ENCODE measurements around the gene NKX6-2. TPM values are rescaled to one million over a fixed set of nuclear protein-coding genes. Genes with fewer than 3 reads are reported as not detected.

The NKX6-2 gene
- total and polyA plus RNA-seq, 5 donors from 2014 or later: 0.82 TPM; not detected in 4

DNA sequence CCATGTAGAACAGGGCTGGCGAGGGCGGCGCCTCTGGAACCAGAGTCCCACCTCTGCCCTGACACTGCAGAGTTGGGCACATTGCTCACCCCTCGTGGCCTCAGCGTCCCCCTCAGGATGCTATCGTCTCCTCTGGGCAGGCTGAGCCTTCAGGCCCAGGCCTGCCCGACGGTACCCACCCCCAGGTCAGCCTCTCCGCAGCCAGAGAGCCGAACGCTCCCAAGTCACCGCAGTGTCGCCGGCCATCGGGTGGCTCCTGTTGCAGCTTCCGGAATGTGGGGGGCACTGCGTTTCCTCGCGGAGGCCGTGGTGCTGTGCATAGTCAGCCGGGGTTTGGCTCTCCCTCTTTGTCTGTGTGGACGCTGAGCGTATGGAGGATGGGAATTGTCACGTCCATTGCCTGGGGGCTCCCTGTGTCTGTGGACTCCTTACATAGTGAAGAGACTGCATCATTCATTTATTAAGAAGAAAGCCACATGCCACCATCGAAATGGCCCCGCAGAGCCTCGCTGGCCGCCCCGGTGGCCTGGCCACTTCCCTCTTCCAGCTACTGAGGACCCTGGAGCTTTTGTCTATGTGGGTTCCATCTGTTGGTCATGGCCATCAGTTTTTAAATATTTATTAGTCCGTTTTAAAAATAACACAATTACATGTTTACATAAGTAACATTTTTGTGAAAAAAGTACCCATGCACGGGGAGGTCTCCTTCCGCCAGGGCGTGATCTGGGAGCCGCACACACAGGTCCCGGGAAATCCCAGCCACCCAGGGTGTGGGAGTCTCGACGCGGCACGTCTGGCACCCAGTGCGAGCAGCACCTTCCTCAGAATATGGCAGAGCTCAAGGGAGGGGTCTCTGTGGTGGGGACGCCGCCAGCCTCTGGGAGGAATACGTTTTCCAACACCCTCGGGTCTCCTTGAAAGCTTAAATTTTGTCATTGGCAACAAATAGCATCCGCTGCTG lies 15.6 kb downstream of the NKX6-2 start:
- no peak overlapping the region for H3K27ac ChIP-seq (ENCODE audit: insufficient read depth, low read length, poor library complexity, severe bottlenecking)
- H3K9me3 ChIP-seq (ENCODE audit: control insufficient read depth in 2 of 2, low read length in 2 of 2): no peaks in the 10 kb centered on the region
- DNase-seq (no peak), ATAC-seq (ENCODE audit: low read depth in 2 of 2) (no peak)
- H3K4me1 ChIP-seq (ENCODE audit: control insufficient read depth, insufficient read depth, low read length, poor library complexity, severe bottlenecking): no peaks in the 10 kb centered on the region
- peaks cover 0 to 5% (median 0%) of the 10 kb centered on the region in 7 donors for H3K9me3 Mint-ChIP-seq
- H3K27me3 Mint-ChIP-seq: no peaks in the 10 kb centered on the region
- H3K4me3 Mint-ChIP-seq: no peak overlapping the region
- H3K4me1 Mint-ChIP-seq: no peaks in the 10 kb centered on the region
- no peak overlapping the region for H3K4me3 ChIP-seq (ENCODE audit: low read depth, low read length)
- no peaks in the 10 kb centered on the region for H3K27me3 ChIP-seq (ENCODE audit: control insufficient read depth, insufficient read depth, low read length)
- no peak overlapping the region for H3K27ac Mint-ChIP-seq
- H3K36me3 ChIP-seq (ENCODE audit: control insufficient read depth, insufficient read depth, low read length): no peaks in the 10 kb centered on the region
- peaks cover 24% of the 10 kb centered on the region for H3K36me3 Mint-ChIP-seq

GRCh38 chr10:132768346-132769248 lies 17.4 kb downstream of the NKX6-2 start:
- Histone ChIP-seq H3K36me3 (ENCODE audit: control insufficient read depth, insufficient read depth, low read length) (no peaks in the 10 kb centered on the region), H3K9me3 (ENCODE audit: control insufficient read depth in 2 of 2, low read length in 2 of 2) (no peaks in the 10 kb centered on the region), H3K27me3 (ENCODE audit: control insufficient read depth, insufficient read depth, low read length) (no peaks in the 10 kb centered on the region), H3K4me3 (ENCODE audit: low read depth, low read length) (no peak overlapping the region), H3K4me1 (ENCODE audit: control insufficient read depth, insufficient read depth, low read length, poor library complexity, severe bottlenecking) (no peaks in the 10 kb centered on the region), H3K27ac (ENCODE audit: insufficient read depth, low read length, poor library complexity, severe bottlenecking) (no peak overlapping the region)
- peaks cover 0 to 4% (median 0%) of the 10 kb centered on the region in 4 donors for H3K4me1 Mint-ChIP-seq
- DNase-seq (no peak), ATAC-seq (ENCODE audit: low read depth in 2 of 2) (no peak)
- H3K27me3 Mint-ChIP-seq: no peaks in the 10 kb centered on the region
- peaks cover 21% of the 10 kb centered on the region for H3K36me3 Mint-ChIP-seq
- no peak overlapping the region for H3K4me3 Mint-ChIP-seq
- H3K27ac Mint-ChIP-seq: no peak overlapping the region
- H3K9me3 Mint-ChIP-seq: peaks cover 0 to 5% (median 0%) of the 10 kb centered on the region in 7 donors

GRCh38 chr10:132766291-132766690 lies 19.7 kb downstream of the NKX6-2 start:
- Histone ChIP-seq H3K4me1 (ENCODE audit: control insufficient read depth, insufficient read depth, low read length, poor library complexity, severe bottlenecking) (no peaks in the 10 kb centered on the region), H3K27me3 (ENCODE audit: control insufficient read depth, insufficient read depth, low read length) (no peaks in the 10 kb centered on the region), H3K4me3 (ENCODE audit: low read depth, low read length) (no peak overlapping the region), H3K36me3 (ENCODE audit: control insufficient read depth, insufficient read depth, low read length) (no peaks in the 10 kb centered on the region), H3K27ac (ENCODE audit: insufficient read depth, low read length, poor library complexity, severe bottlenecking) (no peak overlapping the region), H3K9me3 (ENCODE audit: control insufficient read depth in 2 of 2, low read length in 2 of 2) (no peaks in the 10 kb centered on the region)
- Mint-ChIP-seq H3K4me3 (peak overlapping the region in 1 of 4 donors; percentile 50), H3K36me3 (peaks cover 21% of the 10 kb centered on the region), H3K4me1 (peaks cover 0 to 8% (median 0%) of the 10 kb centered on the region in 4 donors), H3K27ac (no peak overlapping the region), H3K9me3 (peaks cover 0 to 5% (median 2%) of the 10 kb centered on the region in 7 donors), H3K27me3 (no peaks in the 10 kb centered on the region)
- ATAC-seq (ENCODE audit: low read depth in 2 of 2) (no peak), DNase-seq (no peak)

DNA sequence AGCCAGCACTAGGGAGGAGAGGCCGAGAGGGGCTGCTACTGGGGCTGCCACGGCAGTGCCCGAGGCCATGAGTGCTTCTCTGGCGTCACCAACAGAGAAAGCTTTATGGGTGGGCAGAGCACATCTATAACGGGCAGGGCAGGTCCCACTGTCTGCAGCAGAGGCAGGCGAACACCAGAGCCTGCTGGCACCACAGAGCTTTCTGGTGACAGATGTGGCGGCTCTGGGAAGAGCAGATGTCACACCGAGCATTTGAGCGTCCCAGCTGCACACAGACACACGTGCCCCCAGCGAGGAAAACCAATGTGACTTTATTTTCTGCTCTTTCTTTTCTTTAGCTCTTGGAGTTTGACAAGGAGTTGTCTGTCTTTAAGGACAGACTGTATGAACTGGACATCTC lies 20.5 kb downstream of the NKX6-2 start:
- no peaks in the 10 kb centered on the region for H3K36me3 ChIP-seq (ENCODE audit: control insufficient read depth, insufficient read depth, low read length)
- ATAC-seq (ENCODE audit: low read depth in 2 of 2) (no peak), DNase-seq (no peak)
- Mint-ChIP-seq H3K9me3 (peaks cover 0 to 5% (median 2%) of the 10 kb centered on the region in 7 donors), H3K4me1 (peaks cover 0 to 8% (median 0%) of the 10 kb centered on the region in 4 donors), H3K36me3 (peaks cover 21% of the 10 kb centered on the region), H3K27me3 (no peaks in the 10 kb centered on the region), H3K27ac (peak overlapping the region in 1 of 3 donors; percentile 46), H3K4me3 (no peak overlapping the region)
- H3K27me3 ChIP-seq (ENCODE audit: control insufficient read depth, insufficient read depth, low read length): no peaks in the 10 kb centered on the region
- no peak overlapping the region for H3K27ac ChIP-seq (ENCODE audit: insufficient read depth, low read length, poor library complexity, severe bottlenecking)
- no peak overlapping the region for H3K4me3 ChIP-seq (ENCODE audit: low read depth, low read length)
- H3K4me1 ChIP-seq (ENCODE audit: control insufficient read depth, insufficient read depth, low read length, poor library complexity, severe bottlenecking): no peaks in the 10 kb centered on the region
- H3K9me3 ChIP-seq (ENCODE audit: control insufficient read depth in 2 of 2, low read length in 2 of 2): no peaks in the 10 kb centered on the region

DNA sequence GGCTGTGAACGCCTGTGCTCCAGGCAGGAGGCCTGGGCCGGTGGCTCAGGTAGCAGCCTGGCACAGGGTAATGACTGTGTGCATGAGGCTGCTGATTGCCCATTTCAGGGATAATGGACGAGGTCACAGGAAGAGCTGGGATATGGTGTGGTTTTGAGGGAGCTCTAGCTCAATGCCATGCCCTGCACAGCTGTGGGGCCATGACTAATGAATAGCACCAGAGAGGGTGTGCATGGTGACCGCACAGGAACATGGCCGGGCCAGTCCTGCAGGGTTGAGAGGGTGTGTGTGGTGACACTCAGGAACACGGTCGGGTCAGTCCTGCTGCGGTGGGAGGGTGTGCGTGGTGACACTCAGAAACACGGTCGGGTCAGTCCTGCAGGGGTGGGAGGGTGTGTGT lies 21.8 kb downstream of the NKX6-2 start:
- Histone ChIP-seq H3K27ac (ENCODE audit: insufficient read depth, low read length, poor library complexity, severe bottlenecking) (no peak overlapping the region), H3K4me3 (ENCODE audit: low read depth, low read length) (no peak overlapping the region), H3K36me3 (ENCODE audit: control insufficient read depth, insufficient read depth, low read length) (no peaks in the 10 kb centered on the region)

GRCh38 chr10:132763545-132763944 lies 22.4 kb downstream of the NKX6-2 start:
- H3K27me3 ChIP-seq (ENCODE audit: control insufficient read depth, insufficient read depth, low read length): no peaks in the 10 kb centered on the region
- H3K36me3 ChIP-seq (ENCODE audit: control insufficient read depth, insufficient read depth, low read length): peaks cover 1% of the 10 kb centered on the region
- no peaks in the 10 kb centered on the region for H3K9me3 ChIP-seq (ENCODE audit: control insufficient read depth in 2 of 2, low read length in 2 of 2)
- no peak overlapping the region for H3K4me3 Mint-ChIP-seq
- no peaks in the 10 kb centered on the region for H3K27me3 Mint-ChIP-seq
- peaks cover 0 to 8% (median 0%) of the 10 kb centered on the region in 4 donors for H3K4me1 Mint-ChIP-seq
- H3K27ac ChIP-seq (ENCODE audit: insufficient read depth, low read length, poor library complexity, severe bottlenecking): no peak overlapping the region
- no peak for DNase-seq
- no peak for ATAC-seq (ENCODE audit: low read depth in 2 of 2)
- H3K9me3 Mint-ChIP-seq: peaks cover 0 to 5% (median 2%) of the 10 kb centered on the region in 7 donors
- no peaks in the 10 kb centered on the region for H3K4me1 ChIP-seq (ENCODE audit: control insufficient read depth, insufficient read depth, low read length, poor library complexity, severe bottlenecking)
- H3K4me3 ChIP-seq (ENCODE audit: low read depth, low read length): no peak overlapping the region
- no peak overlapping the region for H3K27ac Mint-ChIP-seq
- H3K36me3 Mint-ChIP-seq: peaks cover 18% of the 10 kb centered on the region

More for the DNA sequence above, 21.8 kb downstream of the NKX6-2 start:
- H3K27ac Mint-ChIP-seq: no peak overlapping the region
- peaks cover 21% of the 10 kb centered on the region for H3K36me3 Mint-ChIP-seq
- ATAC-seq (ENCODE audit: low read depth in 2 of 2) (no peak), DNase-seq (no peak)
- H3K4me3 Mint-ChIP-seq: no peak overlapping the region
- no peaks in the 10 kb centered on the region for H3K27me3 Mint-ChIP-seq
- peaks cover 0 to 8% (median 0%) of the 10 kb centered on the region in 4 donors for H3K4me1 Mint-ChIP-seq
- H3K9me3 ChIP-seq (ENCODE audit: control insufficient read depth in 2 of 2, low read length in 2 of 2): no peaks in the 10 kb centered on the region
- H3K27me3 ChIP-seq (ENCODE audit: control insufficient read depth, insufficient read depth, low read length): no peaks in the 10 kb centered on the region
- H3K4me1 ChIP-seq (ENCODE audit: control insufficient read depth, insufficient read depth, low read length, poor library complexity, severe bottlenecking): no peaks in the 10 kb centered on the region
- H3K9me3 Mint-ChIP-seq: peaks cover 0 to 5% (median 2%) of the 10 kb centered on the region in 7 donors

DNA sequence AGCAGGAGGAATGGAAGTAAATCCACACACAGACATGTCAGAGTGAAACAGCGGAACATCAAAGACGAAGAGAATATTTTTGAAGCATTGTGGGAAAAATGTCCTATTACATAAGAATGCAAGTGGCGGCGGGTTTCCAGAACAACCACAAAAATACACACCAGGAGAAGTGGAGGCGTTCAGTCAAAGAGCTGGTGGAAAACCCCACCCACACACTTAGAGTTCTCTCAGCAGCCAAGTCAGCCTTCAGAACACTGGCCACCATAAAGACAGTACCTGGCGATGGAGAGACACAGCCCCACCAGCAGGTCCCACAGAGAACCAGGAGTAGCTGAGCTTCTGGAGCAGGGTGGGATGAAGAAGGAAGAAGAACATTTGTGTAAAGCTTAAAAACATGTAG lies 23.7 kb downstream of the NKX6-2 start:
- ATAC-seq (ENCODE audit: low read depth in 2 of 2): no peak
- Mint-ChIP-seq H3K36me3 (peaks cover 18% of the 10 kb centered on the region), H3K9me3 (peaks cover 0 to 5% (median 2%) of the 10 kb centered on the region in 7 donors)

More for the DNA sequence above, 23.7 kb downstream of the NKX6-2 start:
- Histone ChIP-seq H3K4me3 (ENCODE audit: low read depth, low read length) (no peak overlapping the region), H3K4me1 (ENCODE audit: control insufficient read depth, insufficient read depth, low read length, poor library complexity, severe bottlenecking) (no peaks in the 10 kb centered on the region), H3K36me3 (ENCODE audit: control insufficient read depth, insufficient read depth, low read length) (peaks cover 3% of the 10 kb centered on the region), H3K9me3 (ENCODE audit: control insufficient read depth in 2 of 2, low read length in 2 of 2) (no peaks in the 10 kb centered on the region), H3K27me3 (ENCODE audit: control insufficient read depth, insufficient read depth, low read length) (no peaks in the 10 kb centered on the region), H3K27ac (ENCODE audit: insufficient read depth, low read length, poor library complexity, severe bottlenecking) (no peak overlapping the region)
- no peak for DNase-seq
- Mint-ChIP-seq H3K4me1 (peaks cover 0 to 8% (median 0%) of the 10 kb centered on the region in 4 donors), H3K4me3 (no peak overlapping the region), H3K27ac (peak overlapping the region in 1 of 3 donors; percentile 31), H3K27me3 (no peaks in the 10 kb centered on the region)
